LNCAP (cell line): ENCODE results near the gene TBC1D2B.

Experiments used
- TF ChIP-seq, protein P1 (sequence below): fragments of 450-650 bp; IDR thresholded peaks from 2 replicates; pipeline ENCODE4 v1.5.1; 2017; ENCODE audit warnings: mild to moderate bottlenecking

Gene TBC1D2B

DNA sequence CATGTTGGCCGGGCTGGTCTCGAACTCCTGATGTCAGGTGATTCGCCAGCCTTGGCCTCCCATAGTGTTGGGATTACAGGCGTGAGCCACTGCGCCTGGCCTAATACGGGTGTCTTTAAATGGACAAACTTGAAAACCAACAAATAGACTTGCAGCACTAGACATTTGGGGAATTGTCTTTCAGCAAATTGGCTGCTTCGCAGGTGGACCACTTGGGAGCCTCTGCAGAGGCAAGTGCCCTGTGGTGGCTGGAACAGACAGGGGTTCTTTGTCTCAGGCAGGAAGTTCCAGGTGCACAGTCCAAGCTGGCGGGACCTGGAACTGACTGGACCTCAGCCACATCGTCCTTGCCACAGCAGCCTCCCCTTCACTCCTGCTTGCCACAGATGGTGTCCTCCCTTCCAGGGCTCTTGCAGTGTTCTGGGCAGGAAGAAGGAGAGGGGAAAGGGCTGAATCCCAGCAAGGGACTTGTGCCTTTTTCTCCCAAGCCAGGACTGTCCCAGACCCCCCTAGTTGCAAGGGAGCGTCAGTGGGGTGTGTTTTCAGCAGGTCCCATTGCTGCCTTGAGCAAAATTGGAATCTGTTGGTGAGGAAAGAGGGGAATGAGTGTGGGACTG, 94.3 kb downstream of the TBC1D2B start:
- TF ChIP-seq, protein P1, sequence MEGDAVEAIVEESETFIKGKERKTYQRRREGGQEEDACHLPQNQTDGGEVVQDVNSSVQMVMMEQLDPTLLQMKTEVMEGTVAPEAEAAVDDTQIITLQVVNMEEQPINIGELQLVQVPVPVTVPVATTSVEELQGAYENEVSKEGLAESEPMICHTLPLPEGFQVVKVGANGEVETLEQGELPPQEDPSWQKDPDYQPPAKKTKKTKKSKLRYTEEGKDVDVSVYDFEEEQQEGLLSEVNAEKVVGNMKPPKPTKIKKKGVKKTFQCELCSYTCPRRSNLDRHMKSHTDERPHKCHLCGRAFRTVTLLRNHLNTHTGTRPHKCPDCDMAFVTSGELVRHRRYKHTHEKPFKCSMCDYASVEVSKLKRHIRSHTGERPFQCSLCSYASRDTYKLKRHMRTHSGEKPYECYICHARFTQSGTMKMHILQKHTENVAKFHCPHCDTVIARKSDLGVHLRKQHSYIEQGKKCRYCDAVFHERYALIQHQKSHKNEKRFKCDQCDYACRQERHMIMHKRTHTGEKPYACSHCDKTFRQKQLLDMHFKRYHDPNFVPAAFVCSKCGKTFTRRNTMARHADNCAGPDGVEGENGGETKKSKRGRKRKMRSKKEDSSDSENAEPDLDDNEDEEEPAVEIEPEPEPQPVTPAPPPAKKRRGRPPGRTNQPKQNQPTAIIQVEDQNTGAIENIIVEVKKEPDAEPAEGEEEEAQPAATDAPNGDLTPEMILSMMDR: no peak

DNA sequence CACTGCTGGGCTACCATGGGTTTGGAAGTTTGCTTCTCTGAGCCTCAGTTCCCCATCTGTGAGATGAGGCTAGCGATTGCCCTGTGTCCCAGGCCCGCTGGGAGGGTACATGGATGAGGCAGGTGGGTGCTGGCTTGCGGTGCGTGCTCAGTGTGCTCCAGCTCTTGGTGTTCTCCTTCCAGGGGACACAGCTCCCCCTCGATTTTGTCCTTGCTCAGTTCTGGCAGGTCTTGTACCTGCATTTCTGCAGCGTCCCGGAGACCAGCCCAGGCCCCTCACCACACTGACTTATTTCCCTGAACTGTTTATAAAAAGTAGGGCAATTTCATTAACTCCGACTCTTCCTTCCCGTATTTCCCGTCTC, 95.4 kb downstream of the TBC1D2B start:
- TF ChIP-seq, protein P1: no peak

DNA sequence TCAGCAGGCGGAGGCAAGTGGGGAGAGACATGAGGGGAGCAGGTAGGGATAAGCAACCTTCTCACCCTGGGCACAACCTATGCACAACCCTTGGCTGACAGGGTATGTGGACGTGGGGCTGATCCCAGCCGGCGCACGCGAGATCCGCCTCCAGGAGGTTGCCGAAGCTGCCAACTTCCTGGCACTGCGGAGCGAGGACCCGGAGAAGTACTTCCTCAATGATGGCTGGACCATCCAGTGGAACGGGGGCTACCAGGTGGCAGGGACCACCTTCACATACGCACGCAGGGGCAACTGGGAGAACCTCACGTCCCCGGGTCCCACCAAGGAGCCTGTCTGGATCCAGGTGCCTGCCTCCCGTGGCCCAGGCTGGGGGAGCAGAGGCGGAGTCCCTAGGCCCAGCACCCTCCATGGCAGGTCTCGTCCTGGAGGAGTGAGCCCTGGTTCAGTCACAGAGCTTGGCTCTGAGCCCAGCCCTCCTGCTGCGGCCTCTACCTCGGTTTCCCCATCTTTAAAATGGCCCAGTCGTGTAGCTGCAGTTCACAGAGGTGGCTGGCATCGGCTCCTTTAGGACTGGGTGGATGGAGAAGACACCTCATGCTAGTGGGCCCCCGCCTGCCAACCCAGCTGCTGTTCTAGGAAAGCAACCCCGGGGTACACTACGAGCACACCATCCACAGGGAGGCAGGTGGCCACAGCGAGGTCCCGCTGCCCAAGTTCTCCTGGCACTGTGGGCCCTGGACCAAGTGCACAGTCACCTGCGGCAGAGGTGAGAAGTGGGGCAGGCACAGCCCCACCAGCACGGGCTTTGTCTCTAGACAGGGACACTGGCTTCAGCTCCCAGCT, 96.0 kb downstream of the TBC1D2B start:
- TF ChIP-seq, protein P1: no peak

DNA sequence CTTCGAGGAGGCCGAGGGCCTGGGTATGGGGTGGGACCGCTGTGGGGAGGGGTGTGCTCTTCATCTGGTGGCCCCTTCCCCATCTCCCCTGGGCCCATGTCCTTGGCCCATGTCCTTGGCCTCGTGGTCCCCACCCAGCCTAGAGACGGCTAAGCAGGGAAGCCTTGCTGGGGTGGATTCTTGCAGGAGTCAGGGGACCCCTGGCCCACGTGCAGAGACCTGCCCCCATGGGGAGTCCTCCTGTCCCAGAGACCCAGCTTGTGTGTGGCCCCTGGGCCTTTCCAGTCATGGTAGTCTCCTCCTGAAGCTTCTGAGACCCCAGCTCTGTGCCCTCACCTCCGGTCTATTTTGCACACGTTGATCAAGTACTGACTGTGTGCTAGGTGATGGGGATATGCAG, 97.4 kb downstream of the TBC1D2B start:
- TF ChIP-seq, protein P1: no peak

DNA sequence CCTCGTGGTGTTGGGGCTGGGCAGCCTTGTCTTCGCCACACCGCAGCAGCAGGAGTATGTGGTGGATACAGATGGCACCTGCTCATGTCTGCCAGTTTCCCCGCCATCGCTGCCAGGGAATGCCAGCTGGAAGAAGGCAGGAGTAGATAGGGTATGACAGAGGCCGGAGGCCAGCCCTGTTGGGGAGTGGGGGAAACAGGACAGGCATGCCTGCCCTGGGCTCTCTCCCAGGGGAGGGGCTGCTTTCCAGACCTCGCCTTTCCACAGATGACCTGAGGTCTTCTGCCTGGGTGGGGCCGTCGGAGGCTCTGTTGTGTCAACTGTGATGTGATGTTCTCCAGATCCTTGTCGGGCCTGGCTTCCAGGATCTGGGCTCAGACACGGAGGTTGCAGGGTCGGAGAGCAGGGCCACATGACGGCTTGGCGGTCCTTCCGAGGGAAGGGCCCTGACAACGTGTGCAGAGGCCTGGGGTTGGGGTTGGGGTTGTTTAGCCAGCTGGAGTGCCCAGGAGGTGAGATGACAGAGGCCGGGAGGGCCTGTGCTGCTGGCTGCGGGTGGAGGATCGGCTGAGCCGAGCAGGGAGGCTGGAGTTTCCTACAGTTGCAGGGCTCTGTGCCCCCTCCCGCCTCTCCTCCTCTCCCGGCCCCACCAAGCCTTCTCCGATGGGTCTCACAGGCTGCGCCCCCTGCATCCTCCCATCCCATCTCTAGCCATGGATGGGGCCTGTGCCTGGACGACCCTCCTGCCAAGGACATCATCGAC, 102.0 kb downstream of the TBC1D2B start:
- TF ChIP-seq, protein P1: no peak

DNA sequence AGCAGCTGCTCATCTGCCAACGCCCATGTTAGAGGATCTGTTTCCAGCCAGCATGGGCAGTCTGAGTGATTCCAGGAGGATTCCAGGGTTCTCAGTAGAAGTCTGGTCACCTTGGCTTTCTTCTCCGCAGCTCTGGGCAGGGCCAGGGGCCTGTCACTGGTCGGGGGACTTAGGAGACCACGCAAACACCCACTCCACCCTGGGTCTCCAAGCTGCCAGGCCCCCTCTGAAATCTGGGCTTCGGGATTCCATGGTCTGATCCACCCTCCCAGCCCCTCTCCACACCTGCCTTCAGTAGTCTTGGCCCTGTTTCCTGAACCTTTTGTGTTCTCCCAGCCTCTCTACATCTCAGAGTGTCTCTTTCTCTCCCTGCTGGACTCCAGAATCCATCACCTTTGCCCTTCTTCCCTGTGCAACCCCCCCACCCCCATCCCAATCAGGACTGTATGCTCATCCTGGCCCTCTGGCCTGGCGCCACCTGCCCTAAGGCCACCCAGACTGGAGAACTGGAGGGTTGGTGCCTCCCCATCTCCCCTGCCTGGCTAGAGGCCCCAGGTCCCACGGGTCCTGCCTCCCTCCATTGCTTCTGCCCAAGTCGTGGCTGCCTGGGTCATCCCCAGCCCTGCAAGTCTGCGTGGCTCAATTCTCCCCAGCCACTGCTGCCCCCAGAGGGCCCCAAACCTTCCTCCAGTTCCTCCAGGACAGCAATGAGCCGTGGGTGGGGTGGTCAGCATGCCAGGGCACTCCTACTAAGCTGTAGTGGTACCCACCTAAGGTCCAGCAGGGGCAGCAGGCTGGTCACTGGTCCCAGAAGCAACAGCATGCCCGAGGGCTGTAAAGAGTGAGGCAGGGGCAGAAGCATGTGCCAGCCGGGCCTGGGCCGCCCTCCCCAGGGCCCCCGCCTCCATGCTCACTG, 102.8 kb downstream of the TBC1D2B start:
- TF ChIP-seq, protein P1: no peak

DNA sequence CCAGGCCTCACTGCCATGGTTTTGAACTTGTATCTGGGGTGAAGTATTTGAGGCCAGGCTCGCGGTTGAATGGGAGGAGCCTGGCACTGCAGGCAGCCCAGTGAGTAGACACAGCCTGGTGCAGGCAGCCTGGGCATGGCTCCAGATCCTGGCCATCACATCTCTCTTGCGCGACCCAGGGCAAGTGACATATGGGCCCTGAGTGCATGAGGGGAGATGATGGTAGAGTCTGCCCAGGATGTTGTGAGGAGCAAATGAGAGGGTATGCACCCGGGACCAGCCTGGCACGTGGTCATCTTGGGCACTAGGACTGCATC, 103.5 kb downstream of the TBC1D2B start:
- TF ChIP-seq, protein P1: no peak
